OCI-LY1 (cell line): ENCODE data around the gene ZNF148.
"Not testable (repeated sequence)": the region's sequence is repeated elsewhere in the genome, so short reads cannot be mapped to it uniquely, and the experiment has no call there.

Experiments
- H2AFZ ChIP-seq: fragments of 200-600 bp; sonication (generic), shearing (Covaris generic); 2 replicates; pipeline ENCODE4 v1.6.0; 2014; ENCODE audit warnings: antibody characterized with exemption, mild to moderate bottlenecking, low read length
- H3F3A ChIP-seq: fragments of 200-600 bp; sonication (generic), shearing (Covaris generic); 2 replicates; pipeline ENCODE4 v1.6.0; 2014; ENCODE audit warnings: mild to moderate bottlenecking, antibody characterized with exemption, low read length, moderate library complexity; ENCODE audit not compliant: insufficient read depth
- H3K27ac ChIP-seq: fragments of 200-600 bp; sonication (generic); 2 replicates; pipeline ENCODE4 v1.5.1; 2014; ENCODE audit warnings: low read length, mixed run types, mild to moderate bottlenecking, low read depth; ENCODE audit not compliant: poor library complexity, severe bottlenecking
- H3K27me3 ChIP-seq: fragments of 200-600 bp; sonication (generic); 2 replicates; pipeline ENCODE4 v1.6.0; 2014; ENCODE audit warnings: antibody characterized with exemption, mild to moderate bottlenecking, low read length, moderate library complexity; ENCODE audit not compliant: insufficient read depth
- H3K36me3 ChIP-seq: fragments of 200-600 bp; sonication (generic); 2 replicates; pipeline ENCODE4 v1.6.1; 2014; ENCODE audit warnings: mild to moderate bottlenecking, antibody characterized with exemption, low read length, moderate library complexity, mixed read lengths; ENCODE audit not compliant: insufficient read depth
- H3K4me1 ChIP-seq: fragments of 200-600 bp; sonication (generic); 2 replicates; pipeline ENCODE4 v1.5.1; 2014; ENCODE audit warnings: mild to moderate bottlenecking, low read length, moderate library complexity; ENCODE audit not compliant: insufficient read depth, severe bottlenecking
- H3K4me2 ChIP-seq: fragments of 200-600 bp; sonication (generic), shearing (Covaris generic); 2 replicates; pipeline ENCODE4 v1.6.1; 2014; ENCODE audit warnings: low read length
- H3K4me3 ChIP-seq: fragments of 200-600 bp; sonication (generic); 2 replicates; pipeline ENCODE4 v1.5.1; 2014; ENCODE audit warnings: low read length, low read depth, mild to moderate bottlenecking, mixed read lengths; ENCODE audit not compliant: poor library complexity, severe bottlenecking
- H3K79me2 ChIP-seq: fragments of 200-600 bp; shearing (Covaris generic); 2 replicates; pipeline ENCODE4 v1.6.1; 2016; ENCODE audit warnings: mixed run types, low read length, mixed read lengths; ENCODE audit not compliant: insufficient read depth
- H3K9ac ChIP-seq: fragments of 200-600 bp; sonication (generic), shearing (Covaris generic); 2 replicates; pipeline ENCODE4 v1.6.1; 2014; ENCODE audit warnings: mild to moderate bottlenecking, low read length, mixed read lengths
- H3K9me2 ChIP-seq: fragments of 200-600 bp; sonication (generic), shearing (Covaris generic); 2 replicates; pipeline ENCODE4 v1.6.1; 2014; ENCODE audit warnings: low read depth, mild to moderate bottlenecking, low read length, mixed read lengths
- H3K9me3 ChIP-seq: fragments of 200-600 bp; shearing (Covaris generic); 2 replicates; pipeline ENCODE4 v1.6.1; 2014; ENCODE audit warnings: low read length, mixed read lengths
- H4K20me1 ChIP-seq: fragments of 200-600 bp; sonication (generic), shearing (Covaris generic); 2 replicates; pipeline ENCODE4 v1.6.0; 2016; ENCODE audit warnings: mild to moderate bottlenecking, low read length; ENCODE audit not compliant: insufficient read depth
- CTCF ChIP-seq: fragments of 200-600 bp; sonication (generic), shearing (Covaris generic); IDR thresholded peaks from 2 replicates; pipeline ENCODE4 v1.5.1; 2017; ENCODE audit warnings: mild to moderate bottlenecking, antibody characterized with exemption, low read length, moderate library complexity, mixed read lengths
- EZH2 ChIP-seq: fragments of 200-600 bp; sonication (generic), shearing (Covaris generic); IDR thresholded peaks from 2 replicates; pipeline ENCODE4 v1.8.0; 2017; ENCODE audit warnings: borderline replicate concordance, mixed run types, mild to moderate bottlenecking, antibody characterized with exemption, low read length, moderate library complexity, mixed read lengths

ZNF148 gene

GRCh38 chr3:125349556-125350165 is 25.5 kb downstream of the ZNF148 start:
- H3K4me1 ChIP-seq, result peaks cover 43% of the 10 kb centered on the region
- no peaks in the 10 kb centered on the region for H3K9me2 ChIP-seq
- TF ChIP-seq EZH2 (no peak), CTCF (no peak)
- H3K4me2 ChIP-seq, result no peak overlapping the region
- H4K20me1 ChIP-seq, result no peaks in the 10 kb centered on the region
- H3K4me3 ChIP-seq, result no peak overlapping the region
- no peaks in the 10 kb centered on the region for H3F3A ChIP-seq
- H3K36me3 ChIP-seq, result peaks cover 4% of the 10 kb centered on the region; the same call in 1 of the 2 replicates
- no peak overlapping the region for H2AFZ ChIP-seq
- H3K27me3 ChIP-seq, result no peaks in the 10 kb centered on the region
- H3K79me2 ChIP-seq, result peaks cover 99% of the 10 kb centered on the region
- H3K27ac ChIP-seq, result no peak overlapping the region
- no peak overlapping the region for H3K9ac ChIP-seq
- peaks cover 9% of the 10 kb centered on the region for H3K9me3 ChIP-seq

- no peak for TF ChIP-seq CTCF
- no peak for TF ChIP-seq EZH2
- no peak overlapping the region for H3K27ac ChIP-seq
- H3K9me2 ChIP-seq, result no peaks in the 10 kb centered on the region
- no peak overlapping the region for H3K4me2 ChIP-seq
- H3K27me3 ChIP-seq, result no peaks in the 10 kb centered on the region
- no peak overlapping the region for H2AFZ ChIP-seq
- H3F3A ChIP-seq, result no peaks in the 10 kb centered on the region
- peaks cover 9% of the 10 kb centered on the region for H3K9me3 ChIP-seq
- peaks cover 99% of the 10 kb centered on the region for H3K79me2 ChIP-seq
- no peak overlapping the region for H3K4me3 ChIP-seq
- no peak overlapping the region for H3K9ac ChIP-seq
- peaks cover 4% of the 10 kb centered on the region; the same call in 1 of the 2 replicates for H3K36me3 ChIP-seq
- H4K20me1 ChIP-seq, result no peaks in the 10 kb centered on the region
- H3K4me1 ChIP-seq, result peaks cover 38% of the 10 kb centered on the region
Observed at GRCh38 chr3:125349055-125349454, 26.1 kb downstream of the ZNF148 start.

- H3F3A ChIP-seq, H3K27me3 ChIP-seq, H3K9me2 ChIP-seq, H2AFZ ChIP-seq, H3K4me1 ChIP-seq, H3K27ac ChIP-seq, H4K20me1 ChIP-seq, H3K4me3 ChIP-seq, H3K9ac ChIP-seq, H3K4me2 ChIP-seq: not testable (repeated sequence)
- peaks cover 13% of the 10 kb centered on the region for H3K36me3 ChIP-seq
- H3K79me2 ChIP-seq, result peaks cover 98% of the 10 kb centered on the region
- peaks cover 16% of the 10 kb centered on the region for H3K9me3 ChIP-seq
Observed at GRCh38 chr3:125343367-125343766, 31.8 kb downstream of the ZNF148 start.

- Histone ChIP-seq H4K20me1 (no peaks in the 10 kb centered on the region), H3F3A (no peaks in the 10 kb centered on the region), H3K36me3 (peaks cover 13% of the 10 kb centered on the region), H3K9ac (no peak overlapping the region), H3K4me3 (no peak overlapping the region), H2AFZ (no peak overlapping the region), H3K27ac (no peak overlapping the region), H3K4me1 (no peaks in the 10 kb centered on the region), H3K9me2 (no peaks in the 10 kb centered on the region), H3K9me3 (peaks cover 10% of the 10 kb centered on the region; the same call in 1 of the 2 replicates), H3K4me2 (no peak overlapping the region), H3K27me3 (no peaks in the 10 kb centered on the region), H3K79me2 (peaks cover 98% of the 10 kb centered on the region)
- TF ChIP-seq CTCF (no peak), EZH2 (no peak)
Observed at GRCh38 chr3:125340121-125340520, 35.0 kb downstream of the ZNF148 start.
